HepG2 (cell line): Measurements from ENCODE around the gene C7orf57. TPM values are rescaled to one million over a fixed set of nuclear protein-coding genes. Genes with fewer than 3 reads are reported as not detected.

ENCODE experiments used
- ATAC-seq: fragments of 200-7000 bp; cut with Tn5 transposase; 3 replicates; pipeline ENCODE4 v1.9.1; 2020; ENCODE audit warnings: mild to moderate bottlenecking, moderate library complexity
- BruUV-seq: library from RNA; stranded (reverse); fragments of 400-500 nt; replicated peaks from 2 replicates; lab custom pipeline; 2021; lab: Mats Ljungman, UMichigan
- CTCF ChIA-PET: fragments of 300-600 bp; formaldehyde crosslinking; extraction: SDS; loops from one replicate; lab custom pipeline; 2021; ENCODE audit warnings: low total read pairs, inconsistent platforms, low intra/inter-chr PET ratio; lab: Yijun Ruan, JAX
- POLR2A ChIA-PET: fragments of 350-600 bp; sonication (Branson Sonifier 250); formaldehyde crosslinking; loops from one replicate; lab custom pipeline; 2020; ENCODE audit warnings: antibody characterized with exemption, inconsistent platforms; lab: Yijun Ruan, JAX
- DNase-seq: peaks from one replicate; pipeline ENCODE4 v3.0.0-alpha.2; 2015; ENCODE audit warnings: low spot score
- FAIRE-seq: peaks from 3 replicates; lab custom pipeline; 2011; peaks lifted over from hg19 to GRCh38; lab: Jason Lieb, UNC
- H2AFZ ChIP-seq: one replicate; pipeline ENCODE4 v1.6.1; 2011; ENCODE audit warnings: low read length, inconsistent platforms
- H3K27ac ChIP-seq: fragments of 300-600 bp; 3 replicates; pipeline ENCODE4 v1.8.0; 2011; ENCODE audit warnings: mixed run types, mild to moderate bottlenecking, mixed read lengths, low read length, inconsistent platforms; ENCODE audit not compliant: insufficient read depth; ENCODE audit errors: extremely low read length
- H3K27me3 ChIP-seq, 2 experiments: fragments of 200-600 bp in 1 of 2; 2 replicates in 1 of 2; 3 replicates in 1 of 2; pipeline versions ENCODE4 v1.6.0 to v1.8.0; 2011; ENCODE audit warnings: low read length in 2 of 2, mild to moderate bottlenecking in 2 of 2, moderate library complexity in 2 of 2, inconsistent platforms in 1 of 2; ENCODE audit not compliant: insufficient read depth in 2 of 2, control insufficient read depth in 1 of 2
- H3K36me3 ChIP-seq, 2 experiments: fragments of 200-600 bp in 1 of 2; replicated peaks in 1 of 2; 2 replicates in 1 of 2; 3 replicates in 1 of 2; pipeline versions ENCODE4 v1.5.1 to v1.8.0; 2011; ENCODE audit warnings: low read length in 2 of 2, inconsistent platforms in 1 of 2; ENCODE audit not compliant: insufficient read depth in 2 of 2, control insufficient read depth in 1 of 2
- H3K4me1 ChIP-seq: 2 replicates; pipeline ENCODE4 v1.5.1; 2012; ENCODE audit warnings: low read length, inconsistent platforms; ENCODE audit not compliant: insufficient read depth
- H3K4me2 ChIP-seq: 2 replicates; pipeline ENCODE4 v1.6.0; 2011; ENCODE audit warnings: low read depth, low read length, inconsistent platforms
- H3K4me3 ChIP-seq, 3 experiments: fragments of 200-600 bp in 1 of 3; sonication (generic), shearing (Covaris generic) in 1 of 3; replicated peaks in 1 of 3; 2 replicates each; pipeline ENCODE4 v1.5.1; 2011 to 2016; ENCODE audit warnings: low read length in 3 of 3, inconsistent platforms in 2 of 3, low read depth in 2 of 3, mild to moderate bottlenecking in 2 of 3, control low read depth in 1 of 3, mixed read lengths in 1 of 3; ENCODE audit not compliant: insufficient read depth in 1 of 3
- H3K79me2 ChIP-seq: one replicate; pipeline ENCODE4 v1.6.1; 2011; ENCODE audit warnings: low read length, inconsistent platforms; ENCODE audit not compliant: insufficient read depth
- H3K9ac ChIP-seq: 2 replicates; pipeline ENCODE4 v1.6.0; 2011; ENCODE audit warnings: mild to moderate bottlenecking, low read depth, low read length, inconsistent platforms; ENCODE audit not compliant: insufficient read depth
- H3K9me3 ChIP-seq: 2 replicates; pipeline ENCODE4 v1.5.1; 2012; ENCODE audit warnings: mild to moderate bottlenecking, low read length
- H4K20me1 ChIP-seq: 2 replicates; pipeline ENCODE4 v1.6.0; 2011; ENCODE audit warnings: inconsistent platforms, mild to moderate bottlenecking, low read length, moderate library complexity; ENCODE audit not compliant: insufficient read depth
- CERS6 ChIP-seq: sonication (generic); formaldehyde crosslinking; IDR thresholded peaks from 2 replicates; pipeline ENCODE4 v1.5.0; 2020; ENCODE audit warnings: missing genetic modification reagents
- GATAD2A ChIP-seq: IDR thresholded peaks from 2 replicates; pipeline ENCODE4 v1.6.1; 2016
- IRF2 ChIP-seq: IDR thresholded peaks from 2 replicates; pipeline ENCODE4 v1.6.1; 2018; ENCODE audit warnings: missing genetic modification reagents, missing compliant biosample characterization
- MTF2 ChIP-seq: sonication (generic); formaldehyde crosslinking; IDR thresholded peaks from 2 replicates; pipeline ENCODE4 v1.5.0; 2020; ENCODE audit warnings: missing genetic modification reagents, borderline replicate concordance
- NR0B2 ChIP-seq: sonication (generic); formaldehyde crosslinking; IDR thresholded peaks from 2 replicates; pipeline ENCODE4 v1.4.0; 2020; ENCODE audit warnings: mild to moderate bottlenecking, missing genetic modification reagents
- SALL2 ChIP-seq: sonication (generic); formaldehyde crosslinking; IDR thresholded peaks from 2 replicates; pipeline ENCODE4 v1.8.1; 2023; ENCODE audit warnings: mild to moderate bottlenecking, missing genetic modification reagents, inconsistent platforms
- SKI ChIP-seq: fragments of 450-650 bp; IDR thresholded peaks from one replicate; pipeline ENCODE4 v1.6.1; 2018; ENCODE audit warnings: mild to moderate bottlenecking; ENCODE audit not compliant: partially characterized antibody
- TFE3 ChIP-seq: IDR thresholded peaks from 2 replicates; pipeline ENCODE4 v1.6.1; 2016
- ZBTB33 ChIP-seq: sonication (generic); formaldehyde crosslinking; IDR thresholded peaks from 2 replicates; pipeline ENCODE4 v1.4.0; 2020; ENCODE audit warnings: missing genetic modification reagents
- ZKSCAN5 ChIP-seq: sonication (generic); formaldehyde crosslinking; IDR thresholded peaks from 2 replicates; pipeline ENCODE4 v1.5.1; 2020; ENCODE audit warnings: mild to moderate bottlenecking, missing genetic modification reagents
- ZNF292 ChIP-seq: sonication (generic); formaldehyde crosslinking; IDR thresholded peaks from 2 replicates; pipeline ENCODE4 v1.8.1; 2022; ENCODE audit warnings: mild to moderate bottlenecking, low read depth, missing genetic modification reagents, borderline replicate concordance
- ZNF883 ChIP-seq: sonication (generic); formaldehyde crosslinking; IDR thresholded peaks from 2 replicates; pipeline ENCODE4 v1.5.1; 2020; ENCODE audit warnings: mild to moderate bottlenecking, missing genetic modification reagents; ENCODE audit errors: not compliant biosample characterization
- ZNF891 ChIP-seq: sonication (generic); formaldehyde crosslinking; IDR thresholded peaks from 2 replicates; pipeline ENCODE4 v1.5.0; 2020; ENCODE audit warnings: mild to moderate bottlenecking, missing genetic modification reagents
- WGBS: methylation state at CpG from one replicate; pipeline ENCODE4 v1.1.6; 2017; ENCODE audit warnings: low lambda C conversion rate; 5-methylcytosine and 5-hydroxymethylcytosine counted together
- in situ Hi-C: cut with HindIII; loops from 2 replicates; pipeline ENCODE4 v1.10.0; 2017; ENCODE audit warnings: low pct_unique_long_range_greater_than_20kb; ENCODE audit not compliant: extremely low pct_ligation_motif_present
- intact Hi-C: fragments of 100-400 bp; cut with micrococcal nuclease; formaldehyde crosslinking; loops from one replicate; pipeline ENCODE4 v1.10.0; 2022; ENCODE audit not compliant: unreplicated experiment
- polyA plus RNA-seq, 8 experiments: library from polyadenylated mRNA; depleted of rRNA in 3 of 8; stranded (reverse) in 7 of 8; unstranded in 1 of 8; fragments of >200 nt; fragmentation: Illumina TruSeq in 4 of 8; extraction: Trizol in 4 of 8; gene quantifications; 2 replicates each; pipeline versions ENCODE4 v1.2.1 to v1.2.3, GENCODE V29; 2011 to 2016; ENCODE audit warnings: low read depth in 4 of 8, missing spikeins in 1 of 8, mixed read lengths in 1 of 8; ENCODE audit not compliant: insufficient read depth in 1 of 8
- total RNA-seq, 5 experiments: library from RNA; depleted of rRNA; stranded (reverse); fragments of >200 nt; fragmentation: Illumina TruSeq; extraction: Trizol; gene quantifications; 2 replicates each; pipeline ENCODE4 v1.2.3, GENCODE V29; 2016; ENCODE audit warnings: low read depth in 1 of 5

The C7orf57 gene
- total and polyA plus RNA-seq, 2 of the 13 experiments (the other 11 are each of a cell fraction or from before 2014, with no cell fraction given), result not detected

GRCh38 chr7:48089046-48090003 lies 54.0 kb downstream of the C7orf57 start, which contains the start of gene UPP1 (continued):
- TF ChIP-seq ZNF891 (CRISPR knock-in tag) (peak; percentile 90), SALL2 (peak; percentile 30; the same call in 1 of the 2 replicates), TFE3 (no peak), NR0B2 (CRISPR knock-in tag) (no peak), CERS6 (CRISPR knock-in tag) (0 out of 2 replicates have a peak, but pooled peaks have one; percentile 34)

GRCh38 chr7:48090095-48090805 lies 54.9 kb downstream of the C7orf57 start:
- DNase-seq (no peak), ATAC-seq (no peak), FAIRE-seq (no peak)
- Histone ChIP-seq H3K27me3 (no peaks in the 10 kb centered on the region), H3K36me3 (peaks cover 3 to 8% of the 10 kb centered on the region in 2 experiments; a peak in 2 of 5 replicates), H3K4me3 (peak overlapping the region; percentile 81 to 87 (median 86); a peak in 5 of 6 replicates), H3K4me2 (peak overlapping the region; percentile 81), H3K9me3 (no peaks in the 10 kb centered on the region), H3K79me2 (no peaks in the 10 kb centered on the region), H3K27ac (no peak overlapping the region), H3K4me1 (peaks cover 45% of the 10 kb centered on the region), H3K9ac (peak overlapping the region; percentile 79; the same call in 1 of the 2 replicates), H2AFZ (no peak overlapping the region), H4K20me1 (no peaks in the 10 kb centered on the region)
- POLR2A ChIA-PET, result interaction anchor here (2.4 kb wide), 1 partner anchor 11 kb away, joined by 7 read pairs; no protein-coding TSS in a partner anchor
- CTCF ChIA-PET, result no interaction called here
- in situ Hi-C loops, result no loop called here
- BruUV-seq, result no TSS peak
- intact Hi-C loops, result no loop called here
- WGBS, result 93% methylated on average over 28 of the region's 28 CpGs
- TF ChIP-seq IRF2 (CRISPR knock-in tag) (no peak), ZBTB33 (CRISPR knock-in tag) (peak; percentile 98), ZKSCAN5 (CRISPR knock-in tag) (no peak), MTF2 (CRISPR knock-in tag) (no peak), SKI (peak; percentile 22), ZNF292 (CRISPR knock-in tag) (no peak), ZNF883 (CRISPR knock-in tag) (no peak), GATAD2A (CRISPR knock-in tag) (no peak)
